Prostate gland (tissue), 2 donors: ENCODE results near the gene NOS1AP.

ENCODE experiments used
- POLR2A ChIP-seq: fragments of 450-650 bp; IDR thresholded peaks from one replicate; pipeline ENCODE4 v1.6.1; 2016; ENCODE audit warnings: antibody characterized with exemption, mild to moderate bottlenecking
- TF ChIP-seq, protein P1 (sequence below), 4 experiments: fragments of 200-600 bp in 2 of 4; fragments of 450-650 bp in 2 of 4; sonication (generic) in 2 of 4; IDR thresholded peaks; 1 replicate in 3 of 4; 2 replicates in 1 of 4; pipeline ENCODE4 v1.5.1; 2016 to 2019; ENCODE audit warnings: antibody characterized with exemption in 4 of 4, mild to moderate bottlenecking in 2 of 4, moderate library complexity in 2 of 4

DNA sequence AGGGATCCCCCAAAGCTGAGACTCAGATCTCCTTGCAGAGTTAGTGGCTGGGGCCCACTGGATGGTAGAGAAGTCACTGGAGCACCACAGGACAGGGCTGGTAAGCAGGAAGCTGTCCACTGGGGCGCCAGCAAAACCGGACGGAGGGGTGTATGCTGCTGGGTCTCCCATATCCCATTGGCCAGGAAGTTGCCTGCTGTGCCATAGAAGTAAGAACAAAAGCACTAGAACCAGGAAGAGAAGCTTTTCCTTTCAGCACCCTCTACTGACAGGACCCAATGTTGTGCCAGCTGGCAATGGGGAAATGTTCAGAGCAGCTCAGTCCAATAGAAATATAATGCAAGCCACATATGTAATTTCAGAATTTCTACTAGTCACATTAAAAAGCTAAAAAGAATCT, 160.6 kb downstream of the NOS1AP start:
- TF ChIP-seq, protein P1, sequence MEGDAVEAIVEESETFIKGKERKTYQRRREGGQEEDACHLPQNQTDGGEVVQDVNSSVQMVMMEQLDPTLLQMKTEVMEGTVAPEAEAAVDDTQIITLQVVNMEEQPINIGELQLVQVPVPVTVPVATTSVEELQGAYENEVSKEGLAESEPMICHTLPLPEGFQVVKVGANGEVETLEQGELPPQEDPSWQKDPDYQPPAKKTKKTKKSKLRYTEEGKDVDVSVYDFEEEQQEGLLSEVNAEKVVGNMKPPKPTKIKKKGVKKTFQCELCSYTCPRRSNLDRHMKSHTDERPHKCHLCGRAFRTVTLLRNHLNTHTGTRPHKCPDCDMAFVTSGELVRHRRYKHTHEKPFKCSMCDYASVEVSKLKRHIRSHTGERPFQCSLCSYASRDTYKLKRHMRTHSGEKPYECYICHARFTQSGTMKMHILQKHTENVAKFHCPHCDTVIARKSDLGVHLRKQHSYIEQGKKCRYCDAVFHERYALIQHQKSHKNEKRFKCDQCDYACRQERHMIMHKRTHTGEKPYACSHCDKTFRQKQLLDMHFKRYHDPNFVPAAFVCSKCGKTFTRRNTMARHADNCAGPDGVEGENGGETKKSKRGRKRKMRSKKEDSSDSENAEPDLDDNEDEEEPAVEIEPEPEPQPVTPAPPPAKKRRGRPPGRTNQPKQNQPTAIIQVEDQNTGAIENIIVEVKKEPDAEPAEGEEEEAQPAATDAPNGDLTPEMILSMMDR (IDR thresholded peaks at IDR 0.05), result peak in 2 of 4 experiments; percentile 11 to 12
- TF ChIP-seq POLR2A, result no peak
